ENCODE results near the gene MTX3. TPM values are rescaled to one million over a fixed set of nuclear protein-coding genes. Genes with fewer than 3 reads are reported as not detected.

The MTX3 gene
- total RNA-seq, 1 experiment from 2014 or later = 34.6 TPM

DNA sequence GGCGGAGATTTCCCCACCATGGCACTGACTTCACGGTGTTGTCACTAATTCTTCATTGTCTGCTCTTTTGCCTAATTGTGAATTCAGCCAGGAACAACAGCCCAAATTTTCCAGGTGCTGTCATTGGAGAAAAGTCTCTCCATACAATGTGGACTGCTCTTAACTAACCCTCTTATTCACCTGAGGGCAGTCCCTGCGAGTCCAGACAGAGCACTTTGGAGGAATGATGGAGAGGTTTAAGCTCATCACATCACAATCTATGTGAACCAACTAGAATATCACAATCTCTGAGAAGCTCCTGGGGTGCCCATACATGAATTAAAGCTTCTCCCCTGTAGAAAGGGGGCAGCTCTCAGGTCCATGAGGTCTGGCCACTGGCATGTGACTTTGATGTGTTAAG is 56.4 kb downstream of the MTX3 start:
- POLR2A ChIA-PET = no interaction called here
- DNase-seq (ENCODE audit: low spot score) (no peak), ATAC-seq (no peak)
- Mint-ChIP-seq H3K36me3 (no peaks in the 10 kb centered on the region), H3K4me1 (peaks cover 8% of the 10 kb centered on the region), H3K27ac (no peak overlapping the region), H3K4me3 (no peak overlapping the region), H3K27me3 (ENCODE audit: low read depth) (no peaks in the 10 kb centered on the region; the same call in 1 of the 2 replicates), H3K9me3 (no peaks in the 10 kb centered on the region)
- TF ChIP-seq, protein P1, sequence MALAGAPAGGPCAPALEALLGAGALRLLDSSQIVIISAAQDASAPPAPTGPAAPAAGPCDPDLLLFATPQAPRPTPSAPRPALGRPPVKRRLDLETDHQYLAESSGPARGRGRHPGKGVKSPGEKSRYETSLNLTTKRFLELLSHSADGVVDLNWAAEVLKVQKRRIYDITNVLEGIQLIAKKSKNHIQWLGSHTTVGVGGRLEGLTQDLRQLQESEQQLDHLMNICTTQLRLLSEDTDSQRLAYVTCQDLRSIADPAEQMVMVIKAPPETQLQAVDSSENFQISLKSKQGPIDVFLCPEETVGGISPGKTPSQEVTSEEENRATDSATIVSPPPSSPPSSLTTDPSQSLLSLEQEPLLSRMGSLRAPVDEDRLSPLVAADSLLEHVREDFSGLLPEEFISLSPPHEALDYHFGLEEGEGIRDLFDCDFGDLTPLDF (CRISPR knock-in tag; IDR thresholded peaks at IDR 0.05) = no peak
- TF ChIP-seq, protein P2, sequence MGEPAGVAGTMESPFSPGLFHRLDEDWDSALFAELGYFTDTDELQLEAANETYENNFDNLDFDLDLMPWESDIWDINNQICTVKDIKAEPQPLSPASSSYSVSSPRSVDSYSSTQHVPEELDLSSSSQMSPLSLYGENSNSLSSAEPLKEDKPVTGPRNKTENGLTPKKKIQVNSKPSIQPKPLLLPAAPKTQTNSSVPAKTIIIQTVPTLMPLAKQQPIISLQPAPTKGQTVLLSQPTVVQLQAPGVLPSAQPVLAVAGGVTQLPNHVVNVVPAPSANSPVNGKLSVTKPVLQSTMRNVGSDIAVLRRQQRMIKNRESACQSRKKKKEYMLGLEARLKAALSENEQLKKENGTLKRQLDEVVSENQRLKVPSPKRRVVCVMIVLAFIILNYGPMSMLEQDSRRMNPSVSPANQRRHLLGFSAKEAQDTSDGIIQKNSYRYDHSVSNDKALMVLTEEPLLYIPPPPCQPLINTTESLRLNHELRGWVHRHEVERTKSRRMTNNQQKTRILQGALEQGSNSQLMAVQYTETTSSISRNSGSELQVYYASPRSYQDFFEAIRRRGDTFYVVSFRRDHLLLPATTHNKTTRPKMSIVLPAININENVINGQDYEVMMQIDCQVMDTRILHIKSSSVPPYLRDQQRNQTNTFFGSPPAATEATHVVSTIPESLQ (CRISPR knock-in tag; IDR thresholded peaks at IDR 0.05) = no peak
- TF ChIP-seq TEAD1 (CRISPR knock-in tag; IDR thresholded peaks at IDR 0.05) (no peak), ZBTB21 (CRISPR knock-in tag; IDR thresholded peaks at IDR 0.05; ENCODE audit: borderline replicate concordance) (no peak), FOXP4 (CRISPR knock-in tag; IDR thresholded peaks at IDR 0.05) (no peak), ERG (CRISPR knock-in tag; IDR thresholded peaks at IDR 0.05) (no peak), ZNF121 (CRISPR knock-in tag; IDR thresholded peaks at IDR 0.05) (no peak), ZNF317 (CRISPR knock-in tag; IDR thresholded peaks at IDR 0.05; ENCODE audit: borderline replicate concordance, low read depth) (no peak), ZNF263 (CRISPR knock-in tag; IDR thresholded peaks at IDR 0.05; ENCODE audit: low read depth) (no peak), ZNF232 (CRISPR knock-in tag; IDR thresholded peaks at IDR 0.05) (no peak), CTCF (IDR thresholded peaks at IDR 0.05) (no peak), CREB1 (CRISPR knock-in tag; IDR thresholded peaks at IDR 0.05) (no peak), ZMAT4 (CRISPR knock-in tag; IDR thresholded peaks at IDR 0.05) (no peak)
- TF ChIP-seq, protein P3, sequence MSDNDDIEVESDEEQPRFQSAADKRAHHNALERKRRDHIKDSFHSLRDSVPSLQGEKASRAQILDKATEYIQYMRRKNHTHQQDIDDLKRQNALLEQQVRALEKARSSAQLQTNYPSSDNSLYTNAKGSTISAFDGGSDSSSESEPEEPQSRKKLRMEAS (CRISPR knock-in tag; IDR thresholded peaks at IDR 0.05) = no peak
- CTCF ChIA-PET = no interaction called here

GRCh38 chr5:79932510-79933504 is 58.3 kb downstream of the MTX3 start:
- CTCF ChIA-PET = no interaction called here
- POLR2A ChIA-PET = no interaction called here
- ATAC-seq = no peak
- Mint-ChIP-seq H3K27me3 (ENCODE audit: low read depth) (no peaks in the 10 kb centered on the region; the same call in 1 of the 2 replicates), H3K27ac (no peak overlapping the region), H3K9me3 (no peaks in the 10 kb centered on the region), H3K4me3 (no peak overlapping the region), H3K4me1 (no peaks in the 10 kb centered on the region), H3K36me3 (no peaks in the 10 kb centered on the region)
- no peak for DNase-seq (ENCODE audit: low spot score)
- TF ChIP-seq ZNF416 (CRISPR knock-in tag; IDR thresholded peaks at IDR 0.05) (no peak), FOXJ3 (CRISPR knock-in tag; IDR thresholded peaks at IDR 0.05; ENCODE audit: borderline replicate concordance) (no peak), TP53 (CRISPR knock-in tag; IDR thresholded peaks at IDR 0.05) (no peak), GRHL2 (CRISPR knock-in tag; IDR thresholded peaks at IDR 0.05; ENCODE audit: insufficient replicate concordance, severe bottlenecking) (no peak), ZNF396 (CRISPR knock-in tag; IDR thresholded peaks at IDR 0.05; ENCODE audit: borderline replicate concordance) (no peak), NFE2L1 (CRISPR knock-in tag; IDR thresholded peaks at IDR 0.05) (no peak), CREM (CRISPR knock-in tag; IDR thresholded peaks at IDR 0.05) (no peak), ZNF512 (CRISPR knock-in tag; IDR thresholded peaks at IDR 0.05; ENCODE audit: borderline replicate concordance) (no peak)
- TF ChIP-seq, protein P3 (CRISPR knock-in tag; IDR thresholded peaks at IDR 0.05) = no peak
